H1 (cell line): Measurements from ENCODE around the gene ISOC1. TPM values are rescaled to one million over a fixed set of nuclear protein-coding genes. Genes with fewer than 3 reads are reported as not detected.
A peak's percentile ranks its signal among the peaks of the same experiment; 100 is the strongest.

Source experiments
- ATF2 ChIP-seq: IDR thresholded peaks from 2 replicates; pipeline ENCODE4 v1.6.1; 2012; ENCODE audit warnings: low read length, inconsistent platforms
- CHD7 ChIP-seq: fragments of 300-600 bp; sonication (generic); IDR thresholded peaks from 2 replicates; pipeline ENCODE4 v1.7.1; 2012; ENCODE audit warnings: low read length, moderate library complexity, mild to moderate bottlenecking, inconsistent platforms; ENCODE audit not compliant: insufficient replicate concordance
- GTF2F1 ChIP-seq: IDR thresholded peaks from 2 replicates; pipeline ENCODE4 v1.6.1; 2012; ENCODE audit warnings: low read depth, low read length, improper control_type of control experiment, borderline replicate concordance
- NRF1 ChIP-seq: IDR thresholded peaks from 2 replicates; pipeline ENCODE4 v1.6.1; 2011; ENCODE audit warnings: mild to moderate bottlenecking, low read depth, low read length, improper control_type of control experiment
- RNF2 ChIP-seq: fragments of 200-900, 300-1000 bp; sonication (generic); IDR thresholded peaks from 2 replicates; pipeline ENCODE4 v1.7.1; 2016; ENCODE audit warnings: borderline replicate concordance, low read depth, mild to moderate bottlenecking, antibody characterized with exemption, low read length; ENCODE audit not compliant: poor library complexity, severe bottlenecking; ENCODE audit errors: missing control alignments
- SP4 ChIP-seq: IDR thresholded peaks from 2 replicates; pipeline ENCODE4 v1.6.1; 2012; ENCODE audit warnings: low read length, inconsistent platforms
- TEAD4 ChIP-seq: IDR thresholded peaks from 2 replicates; pipeline ENCODE4 v1.6.1; 2012; ENCODE audit warnings: low read depth, low read length, inconsistent platforms, mixed read lengths
- ZNF274 ChIP-seq: IDR thresholded peaks from 2 replicates; pipeline ENCODE4 v1.7.0; 2012; ENCODE audit warnings: low read length, borderline replicate concordance; ENCODE audit errors: extremely low read depth
- polyA plus RNA-seq, 7 experiments: library from polyadenylated mRNA; depleted of rRNA in 3 of 7; stranded (reverse) in 5 of 7; unstranded in 2 of 7; fragments of >200 nt in 5 of 7; fragments of 200-250 nt in 2 of 7; gene quantifications; 1 replicate in 5 of 7; 2 replicates in 1 of 7; 4 replicates in 1 of 7; pipeline versions ENCODE4 v1.2.1 to v1.2.3, GENCODE V29; 2011 to 2013; ENCODE audit warnings: missing spikeins in 2 of 7, mixed read lengths in 2 of 7
- total RNA-seq: library from RNA; stranded (reverse); fragmentation: NEBNext Ultra II Directional; extraction: Animal tissue kit (Norgen Biotek cat#: 25700); gene quantifications from 2 replicates; pipeline ENCODE4 v1.2.1, GENCODE V29; 2021

Gene ISOC1
- total and polyA plus RNA-seq, 2 of the 8 experiments (the other 6 are each of a cell fraction or from before 2014, with no cell fraction given) = 27.7 to 34.9 TPM

- no peak for TF ChIP-seq ATF2
- no peak for TF ChIP-seq CHD7
- TF ChIP-seq NRF1 = peak; percentile 25
- TF ChIP-seq RNF2 = no peak
- no peak for TF ChIP-seq GTF2F1
- TF ChIP-seq SP4 = no peak
- TF ChIP-seq ZNF274 = no peak
- TF ChIP-seq TEAD4 = no peak
Observed at GRCh38 chr5:129094087-129094923, at the start of gene ISOC1 (continued).
